LNCAP (cell line): Measurements from ENCODE around the gene TNFRSF1A.

ENCODE experiments used
- CTCF ChIP-seq: fragments of 450-650 bp; IDR thresholded peaks from 2 replicates; pipeline ENCODE4 v1.5.1; 2017; ENCODE audit warnings: mild to moderate bottlenecking

Gene TNFRSF1A

GRCh38 chr12:6279631-6280030 is 62.2 kb downstream of the TNFRSF1A start:
- TF ChIP-seq CTCF, result no peak

- TF ChIP-seq CTCF, result no peak
Measured at GRCh38 chr12:6279256-6279628, 62.6 kb downstream of the TNFRSF1A start.
